Lower lobe of right lung (tissue), 2 donors: ENCODE data around the gene XPR1. TPM values are rescaled to one million over a fixed set of nuclear protein-coding genes. Genes with fewer than 3 reads are reported as not detected.

Experiments used
- ATAC-seq, 2 donors: fragments of 200-7000 bp; cut with Tn5 transposase; one replicate each; pipeline ENCODE4 v1.9.1; 2020 to 2022; ENCODE audit warnings: mild to moderate bottlenecking in 2 of 2, moderate library complexity in 2 of 2
- DNase-seq: peaks from one replicate; pipeline ENCODE4 v3.0.0-alpha.2; 2020
- H3K27ac ChIP-seq: fragments of 200-600 bp; one replicate; pipeline ENCODE4 v1.8.0; 2022
- H3K27me3 ChIP-seq: fragments of 200-600 bp; one replicate; pipeline ENCODE4 v1.8.0; 2022; ENCODE audit warnings: low read depth
- H3K36me3 ChIP-seq: fragments of 200-600 bp; one replicate; pipeline ENCODE4 v1.8.0; 2022; ENCODE audit warnings: mild to moderate bottlenecking
- H3K4me1 ChIP-seq: fragments of 200-600 bp; one replicate; pipeline ENCODE4 v1.8.0; 2022
- H3K4me3 ChIP-seq: fragments of 200-600 bp; one replicate; pipeline ENCODE4 v1.8.0; 2022; ENCODE audit warnings: mild to moderate bottlenecking
- H3K9me3 ChIP-seq: fragments of 200-600 bp; one replicate; pipeline ENCODE4 v1.8.0; 2022
- CTCF ChIP-seq: fragments of 200-600 bp; IDR thresholded peaks from one replicate; pipeline ENCODE4 v1.8.0; 2022; ENCODE audit warnings: antibody characterized with exemption, mild to moderate bottlenecking
- intact Hi-C: fragments of 100-400 bp; cut with DNase I; formaldehyde crosslinking; loops from one replicate; pipeline ENCODE4 v1.11.0; 2022
- total RNA-seq: library from RNA; stranded (reverse); fragmentation: NEBNext Ultra II Directional; extraction: Animal tissue kit (Norgen Biotek cat#: 25700); gene quantifications from one replicate; pipeline ENCODE4 v1.2.1, GENCODE V29; 2021
- donor health status: DM: no; HTN: yes; CAD: no; lungs with severe emphysema.

The XPR1 gene
- total RNA-seq, 1 donor from 2014 or later = 21.1 TPM

GRCh38 chr1:180920702-180921101 is 288.9 kb downstream of the XPR1 start:
- DNase-seq = no peak
- peak; percentile 22 for TF ChIP-seq CTCF
- Histone ChIP-seq H3K4me3 (no peak overlapping the region), H3K27me3 (no peaks in the 10 kb centered on the region), H3K4me1 (peaks cover 2% of the 10 kb centered on the region), H3K27ac (no peak overlapping the region), H3K9me3 (no peaks in the 10 kb centered on the region), H3K36me3 (peaks cover 7% of the 10 kb centered on the region)
- no peak for ATAC-seq
- intact Hi-C loops = no loop called here

GRCh38 chr1:180921386-180921785 is 289.6 kb downstream of the XPR1 start:
- no peak overlapping the region for H3K4me3 ChIP-seq
- H3K27me3 ChIP-seq = no peaks in the 10 kb centered on the region
- H3K9me3 ChIP-seq = no peaks in the 10 kb centered on the region
- peaks cover 7% of the 10 kb centered on the region for H3K4me1 ChIP-seq
- intact Hi-C loops = no loop called here
- ATAC-seq = no peak
- no peak for DNase-seq
- H3K36me3 ChIP-seq = peaks cover 7% of the 10 kb centered on the region
- no peak overlapping the region for H3K27ac ChIP-seq
- no peak for TF ChIP-seq CTCF

- H3K4me3 ChIP-seq = no peak overlapping the region
- no peaks in the 10 kb centered on the region for H3K9me3 ChIP-seq
- H3K27me3 ChIP-seq = no peaks in the 10 kb centered on the region
- H3K36me3 ChIP-seq = no peaks in the 10 kb centered on the region
- ATAC-seq = no peak
- H3K27ac ChIP-seq = no peak overlapping the region
- peaks cover 12% of the 10 kb centered on the region for H3K4me1 ChIP-seq
- intact Hi-C loops = no loop called here
- no peak for TF ChIP-seq CTCF
- DNase-seq = no peak
These were observed 290.2 kb downstream of the XPR1 start for GRCh38 chr1:180921891-180922630.

GRCh38 chr1:180922631-180923015 is 290.8 kb downstream of the XPR1 start:
- ATAC-seq (no peak), DNase-seq (no peak)
- TF ChIP-seq CTCF = no peak
- Histone ChIP-seq H3K27me3 (no peaks in the 10 kb centered on the region), H3K4me3 (no peak overlapping the region), H3K36me3 (no peaks in the 10 kb centered on the region), H3K9me3 (no peaks in the 10 kb centered on the region), H3K27ac (no peak overlapping the region), H3K4me1 (peaks cover 14% of the 10 kb centered on the region)
- intact Hi-C loops = no loop called here

GRCh38 chr1:180923021-180923841 is 291.4 kb downstream of the XPR1 start:
- no peaks in the 10 kb centered on the region for H3K36me3 ChIP-seq
- no peak for TF ChIP-seq CTCF
- ATAC-seq = peak in 1 of 2 donors; percentile 25
- intact Hi-C loops = no loop called here
- DNase-seq = no peak
- H3K27ac ChIP-seq = no peak overlapping the region
- H3K27me3 ChIP-seq = no peaks in the 10 kb centered on the region
- H3K4me1 ChIP-seq = peaks cover 19% of the 10 kb centered on the region
- no peak overlapping the region for H3K4me3 ChIP-seq
- no peaks in the 10 kb centered on the region for H3K9me3 ChIP-seq
